K562 (cell line): ENCODE results near the gene WNT7B.

ENCODE experiments used
- ARID1B ChIP-seq: fragments of 450-650 bp; IDR thresholded peaks from 2 replicates; pipeline ENCODE4 v1.6.1; 2016; ENCODE audit warnings: antibody characterized with exemption, mild to moderate bottlenecking, inconsistent platforms
- CBFB ChIP-seq: sonication (generic); formaldehyde crosslinking; IDR thresholded peaks from 2 replicates; pipeline ENCODE4 v1.4.0; 2020; ENCODE audit warnings: mild to moderate bottlenecking, missing genetic modification reagents
- FOXA1 ChIP-seq: fragments of 450-650 bp; IDR thresholded peaks from 2 replicates; pipeline ENCODE4 v1.6.1; 2016; ENCODE audit warnings: mild to moderate bottlenecking, borderline replicate concordance
- L3MBTL2 ChIP-seq: fragments of 450-650 bp; IDR thresholded peaks from 2 replicates; pipeline ENCODE4 v1.6.1; 2016; ENCODE audit warnings: mild to moderate bottlenecking, moderate library complexity
- SOX6 ChIP-seq: fragments of 450-650 bp; IDR thresholded peaks from 2 replicates; pipeline ENCODE4 v1.6.1; 2014; ENCODE audit warnings: mild to moderate bottlenecking
- XRCC5 ChIP-seq: fragments of 200-400 bp; formaldehyde crosslinking; IDR thresholded peaks from 2 replicates; pipeline ENCODE4 v1.6.1; 2017; ENCODE audit warnings: low read depth, mild to moderate bottlenecking, low read length
- TF ChIP-seq, protein P1 (sequence below): sonication (generic); formaldehyde crosslinking; IDR thresholded peaks from 2 replicates; pipeline ENCODE4 v1.5.0; 2020; ENCODE audit warnings: missing genetic modification reagents
- TF ChIP-seq, protein P2 (sequence below): sonication (generic); formaldehyde crosslinking; IDR thresholded peaks from 2 replicates; pipeline ENCODE4 v1.8.0; 2023; ENCODE audit warnings: mild to moderate bottlenecking, missing genetic modification reagents

DNA sequence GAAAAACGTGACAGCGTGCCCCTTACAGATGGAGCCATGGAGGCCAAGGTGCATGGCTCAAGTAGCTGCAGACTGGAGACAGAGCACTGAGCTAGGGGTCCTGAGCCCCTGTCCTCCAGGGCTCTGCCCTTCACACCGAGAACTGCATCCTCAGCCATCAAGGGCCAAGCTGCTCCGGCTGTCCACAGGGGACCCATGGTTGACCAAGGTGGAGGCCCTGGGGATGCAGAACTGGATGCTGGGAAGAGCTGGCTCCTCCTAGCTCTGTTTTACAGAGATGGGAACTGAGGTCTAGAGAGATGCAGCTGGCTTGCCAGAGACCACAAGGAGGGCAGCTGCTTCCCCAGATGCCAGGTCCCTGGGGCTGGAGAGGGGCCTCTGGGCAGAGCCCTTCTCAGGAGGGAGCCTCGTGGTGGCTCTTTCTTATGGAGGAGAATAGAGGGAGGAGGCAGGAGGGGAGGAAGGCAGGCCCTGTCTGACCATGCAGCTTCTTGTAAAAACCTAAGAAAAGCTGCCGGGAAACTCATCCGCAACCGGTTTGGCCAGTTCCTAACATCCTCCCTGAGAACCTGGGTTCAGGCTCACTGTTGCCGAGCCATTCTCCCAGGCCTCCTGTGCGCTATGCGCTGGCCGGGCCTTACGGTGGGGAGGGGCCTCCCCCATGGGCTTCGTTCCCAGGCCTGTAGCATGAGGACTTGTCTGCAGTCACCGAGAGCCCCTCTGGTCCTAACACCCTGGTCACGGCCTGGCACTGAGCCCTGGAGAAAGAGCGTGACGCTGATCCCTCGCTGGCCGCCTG is 80.6 kb downstream of the WNT7B start:
- TF ChIP-seq CBFB (CRISPR knock-in tag): no peak
- TF ChIP-seq ARID1B: no peak
- TF ChIP-seq, protein P1, sequence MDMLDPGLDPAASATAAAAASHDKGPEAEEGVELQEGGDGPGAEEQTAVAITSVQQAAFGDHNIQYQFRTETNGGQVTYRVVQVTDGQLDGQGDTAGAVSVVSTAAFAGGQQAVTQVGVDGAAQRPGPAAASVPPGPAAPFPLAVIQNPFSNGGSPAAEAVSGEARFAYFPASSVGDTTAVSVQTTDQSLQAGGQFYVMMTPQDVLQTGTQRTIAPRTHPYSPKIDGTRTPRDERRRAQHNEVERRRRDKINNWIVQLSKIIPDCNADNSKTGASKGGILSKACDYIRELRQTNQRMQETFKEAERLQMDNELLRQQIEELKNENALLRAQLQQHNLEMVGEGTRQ: no peak
- TF ChIP-seq, protein P2, sequence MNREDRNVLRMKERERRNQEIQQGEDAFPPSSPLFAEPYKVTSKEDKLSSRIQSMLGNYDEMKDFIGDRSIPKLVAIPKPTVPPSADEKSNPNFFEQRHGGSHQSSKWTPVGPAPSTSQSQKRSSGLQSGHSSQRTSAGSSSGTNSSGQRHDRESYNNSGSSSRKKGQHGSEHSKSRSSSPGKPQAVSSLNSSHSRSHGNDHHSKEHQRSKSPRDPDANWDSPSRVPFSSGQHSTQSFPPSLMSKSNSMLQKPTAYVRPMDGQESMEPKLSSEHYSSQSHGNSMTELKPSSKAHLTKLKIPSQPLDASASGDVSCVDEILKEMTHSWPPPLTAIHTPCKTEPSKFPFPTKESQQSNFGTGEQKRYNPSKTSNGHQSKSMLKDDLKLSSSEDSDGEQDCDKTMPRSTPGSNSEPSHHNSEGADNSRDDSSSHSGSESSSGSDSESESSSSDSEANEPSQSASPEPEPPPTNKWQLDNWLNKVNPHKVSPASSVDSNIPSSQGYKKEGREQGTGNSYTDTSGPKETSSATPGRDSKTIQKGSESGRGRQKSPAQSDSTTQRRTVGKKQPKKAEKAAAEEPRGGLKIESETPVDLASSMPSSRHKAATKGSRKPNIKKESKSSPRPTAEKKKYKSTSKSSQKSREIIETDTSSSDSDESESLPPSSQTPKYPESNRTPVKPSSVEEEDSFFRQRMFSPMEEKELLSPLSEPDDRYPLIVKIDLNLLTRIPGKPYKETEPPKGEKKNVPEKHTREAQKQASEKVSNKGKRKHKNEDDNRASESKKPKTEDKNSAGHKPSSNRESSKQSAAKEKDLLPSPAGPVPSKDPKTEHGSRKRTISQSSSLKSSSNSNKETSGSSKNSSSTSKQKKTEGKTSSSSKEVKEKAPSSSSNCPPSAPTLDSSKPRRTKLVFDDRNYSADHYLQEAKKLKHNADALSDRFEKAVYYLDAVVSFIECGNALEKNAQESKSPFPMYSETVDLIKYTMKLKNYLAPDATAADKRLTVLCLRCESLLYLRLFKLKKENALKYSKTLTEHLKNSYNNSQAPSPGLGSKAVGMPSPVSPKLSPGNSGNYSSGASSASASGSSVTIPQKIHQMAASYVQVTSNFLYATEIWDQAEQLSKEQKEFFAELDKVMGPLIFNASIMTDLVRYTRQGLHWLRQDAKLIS (CRISPR knock-in tag): no peak
- TF ChIP-seq XRCC5: no peak
- no peak for TF ChIP-seq SOX6
- TF ChIP-seq FOXA1: no peak
- TF ChIP-seq L3MBTL2: no peak
